Measurements from ENCODE around the gene FARS2. TPM values are rescaled to one million over a fixed set of nuclear protein-coding genes. Genes with fewer than 3 reads are reported as not detected.

FARS2 gene
- total RNA-seq, 1 donor, result 29.8 TPM

DNA sequence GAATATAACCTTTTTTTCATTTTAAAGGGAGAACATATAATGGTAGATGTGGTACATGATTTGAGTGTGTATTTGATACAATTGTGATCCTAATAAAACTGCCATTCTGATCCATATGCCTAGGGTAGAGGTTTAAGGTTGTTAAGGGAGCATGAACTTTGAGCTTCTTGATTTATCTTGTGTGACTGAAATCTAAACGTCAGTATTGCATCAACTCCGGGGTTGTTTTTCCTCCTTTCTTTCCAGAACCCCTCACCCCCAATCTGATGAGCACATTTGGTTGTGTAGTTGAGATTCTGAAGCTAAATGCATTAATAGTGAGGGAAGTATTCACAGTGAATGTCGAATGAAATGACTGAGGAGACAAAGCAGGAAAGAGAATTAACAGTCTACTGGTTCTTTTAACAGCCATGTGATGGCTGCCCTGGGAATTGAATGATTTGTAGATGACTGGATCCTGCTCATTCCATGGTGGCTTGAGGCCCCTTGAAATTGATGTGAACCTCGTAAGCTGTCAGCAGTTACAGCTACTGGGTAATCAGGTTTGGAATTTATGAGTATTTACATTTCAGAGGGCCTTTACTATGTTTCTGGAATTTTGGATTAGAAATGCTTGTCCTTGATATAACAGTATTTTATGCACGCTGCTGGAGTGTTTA is 44.8 kb downstream of the FARS2 start:
- DNase-seq (ENCODE audit: low read depth), result peak; percentile 68
- no peak overlapping the region for H3K4me3 ChIP-seq (ENCODE audit: low read depth, low read length)
- TF ChIP-seq, protein P1, sequence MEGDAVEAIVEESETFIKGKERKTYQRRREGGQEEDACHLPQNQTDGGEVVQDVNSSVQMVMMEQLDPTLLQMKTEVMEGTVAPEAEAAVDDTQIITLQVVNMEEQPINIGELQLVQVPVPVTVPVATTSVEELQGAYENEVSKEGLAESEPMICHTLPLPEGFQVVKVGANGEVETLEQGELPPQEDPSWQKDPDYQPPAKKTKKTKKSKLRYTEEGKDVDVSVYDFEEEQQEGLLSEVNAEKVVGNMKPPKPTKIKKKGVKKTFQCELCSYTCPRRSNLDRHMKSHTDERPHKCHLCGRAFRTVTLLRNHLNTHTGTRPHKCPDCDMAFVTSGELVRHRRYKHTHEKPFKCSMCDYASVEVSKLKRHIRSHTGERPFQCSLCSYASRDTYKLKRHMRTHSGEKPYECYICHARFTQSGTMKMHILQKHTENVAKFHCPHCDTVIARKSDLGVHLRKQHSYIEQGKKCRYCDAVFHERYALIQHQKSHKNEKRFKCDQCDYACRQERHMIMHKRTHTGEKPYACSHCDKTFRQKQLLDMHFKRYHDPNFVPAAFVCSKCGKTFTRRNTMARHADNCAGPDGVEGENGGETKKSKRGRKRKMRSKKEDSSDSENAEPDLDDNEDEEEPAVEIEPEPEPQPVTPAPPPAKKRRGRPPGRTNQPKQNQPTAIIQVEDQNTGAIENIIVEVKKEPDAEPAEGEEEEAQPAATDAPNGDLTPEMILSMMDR (IDR thresholded peaks at IDR 0.05; ENCODE audit: insufficient read depth, low read depth, low read length), result no peak

DNA sequence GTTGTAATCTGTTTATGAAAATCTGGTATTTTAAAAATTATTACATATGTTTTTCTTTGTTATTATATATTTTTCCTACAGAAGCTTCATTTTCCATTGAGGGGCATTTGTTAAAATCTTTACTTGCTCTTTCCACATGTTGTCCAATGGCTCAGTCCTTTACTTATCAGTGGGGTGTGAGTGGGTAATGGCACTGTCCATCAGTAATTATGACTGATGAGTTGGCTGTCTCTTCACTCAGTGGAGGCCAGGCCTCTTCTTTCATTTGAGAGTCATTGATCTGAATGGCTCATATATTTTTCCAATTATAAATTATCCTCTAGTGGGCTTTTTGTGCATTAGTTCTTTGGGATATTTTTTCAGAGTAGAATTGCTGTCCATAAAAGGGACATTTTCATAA is 45.7 kb downstream of the FARS2 start:
- no peak overlapping the region for H3K4me3 ChIP-seq (ENCODE audit: low read depth, low read length)
- no peak for DNase-seq (ENCODE audit: low read depth)
- TF ChIP-seq, protein P1 (IDR thresholded peaks at IDR 0.05; ENCODE audit: insufficient read depth, low read depth, low read length), result no peak

DNA sequence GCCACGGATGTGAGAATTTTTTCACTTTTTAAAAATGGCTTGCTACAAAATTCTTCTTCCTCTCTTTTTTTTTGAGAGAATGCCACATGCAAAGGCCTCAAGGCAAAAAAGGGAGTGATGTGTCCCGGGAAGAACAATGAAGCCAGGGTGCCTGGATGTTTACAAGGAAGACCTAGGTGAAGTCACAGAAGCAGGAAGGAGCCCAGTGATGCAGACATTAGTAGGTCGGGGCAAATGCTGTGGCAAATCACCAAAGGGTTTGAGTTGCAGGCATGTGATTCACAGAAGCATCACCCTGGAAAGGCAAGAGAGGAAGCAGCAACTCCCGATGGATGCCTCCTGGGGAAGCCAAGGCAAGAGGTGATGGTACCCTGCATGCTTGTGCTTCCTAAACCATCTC is 46.8 kb downstream of the FARS2 start:
- no peak for DNase-seq (ENCODE audit: low read depth)
- TF ChIP-seq, protein P1 (IDR thresholded peaks at IDR 0.05; ENCODE audit: insufficient read depth, low read depth, low read length), result no peak
- H3K4me3 ChIP-seq (ENCODE audit: low read depth, low read length), result no peak overlapping the region

DNA sequence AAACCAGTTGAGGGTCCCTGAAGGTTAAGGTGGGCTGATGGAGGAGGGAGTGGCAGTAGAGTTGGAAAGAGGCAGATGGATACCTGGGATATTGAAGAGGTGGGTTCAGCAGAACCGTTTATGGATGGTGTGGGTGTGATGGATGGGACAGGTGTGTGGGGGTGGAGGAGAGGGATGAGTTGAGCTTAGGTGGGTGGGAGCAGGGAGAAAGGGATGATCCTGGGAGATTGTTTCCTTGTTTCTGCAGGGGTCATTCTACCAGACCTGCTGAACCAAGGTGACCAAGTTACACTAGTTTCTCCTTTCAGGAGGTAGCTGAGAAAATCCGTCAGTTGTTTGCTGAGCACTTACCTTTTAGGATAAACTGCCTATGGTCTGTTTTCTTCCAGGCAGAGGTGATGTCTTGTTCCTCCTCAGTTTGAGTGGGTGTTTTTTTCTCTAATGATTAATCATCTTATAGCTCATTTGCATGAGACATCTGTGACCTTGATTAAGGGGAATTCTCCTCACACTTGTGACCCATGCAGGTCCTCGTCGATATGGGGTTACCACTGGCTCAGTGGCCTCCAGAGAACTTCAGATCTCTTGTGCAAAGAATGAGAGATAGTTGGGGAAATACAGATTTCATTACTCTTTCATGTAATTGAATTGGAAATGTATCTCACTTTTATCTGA is 53.0 kb downstream of the FARS2 start:
- no peak for DNase-seq (ENCODE audit: low read depth)
- H3K4me3 ChIP-seq (ENCODE audit: low read depth, low read length), result no peak overlapping the region
- TF ChIP-seq, protein P1 (IDR thresholded peaks at IDR 0.05; ENCODE audit: insufficient read depth, low read depth, low read length), result no peak

DNA sequence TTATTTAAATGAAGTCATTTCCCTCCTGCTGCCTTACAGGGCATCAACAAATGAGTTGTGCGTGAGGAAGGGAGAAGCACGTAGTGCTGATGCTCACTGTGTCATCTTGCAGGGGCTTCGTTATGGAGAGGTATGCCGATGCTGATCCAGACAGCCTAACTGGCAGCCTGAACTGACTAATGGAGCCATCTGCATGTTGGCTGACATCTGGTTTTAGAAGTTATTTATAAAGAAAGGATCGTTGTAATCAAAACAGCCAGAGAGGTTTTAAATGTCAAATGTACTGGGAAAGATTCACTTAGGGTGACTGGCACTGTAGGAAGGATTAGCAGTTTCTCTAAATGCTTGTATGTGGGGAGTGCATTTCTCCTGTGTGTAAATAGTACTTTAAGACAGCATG is 54.6 kb downstream of the FARS2 start:
- no peak overlapping the region for H3K4me3 ChIP-seq (ENCODE audit: low read depth, low read length)
- TF ChIP-seq, protein P1 (IDR thresholded peaks at IDR 0.05; ENCODE audit: insufficient read depth, low read depth, low read length), result no peak
- peak; percentile 40 for DNase-seq (ENCODE audit: low read depth)

DNA sequence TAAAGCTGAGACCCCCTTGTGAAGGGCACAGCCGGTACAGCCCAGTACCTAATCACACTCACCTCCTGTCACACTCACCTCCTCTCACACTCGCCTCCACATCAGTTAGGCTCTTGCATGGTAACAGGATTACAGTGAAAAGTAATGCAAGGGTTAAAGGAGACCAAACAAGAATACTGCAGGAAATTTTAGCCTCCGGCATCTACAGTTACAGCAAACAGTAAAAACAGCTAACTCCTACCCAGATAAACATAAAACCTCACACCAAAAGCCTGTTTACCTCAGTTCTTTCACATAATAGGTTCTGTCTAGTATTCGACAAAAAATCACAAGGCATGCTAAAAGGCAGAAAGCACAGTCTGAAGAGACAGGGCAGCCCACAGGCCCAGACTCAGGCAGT is 55.6 kb downstream of the FARS2 start:
- DNase-seq (ENCODE audit: low read depth), result peak; percentile 30
- H3K4me3 ChIP-seq (ENCODE audit: low read depth, low read length), result no peak overlapping the region
- TF ChIP-seq, protein P1 (IDR thresholded peaks at IDR 0.05; ENCODE audit: insufficient read depth, low read depth, low read length), result no peak

All from fibroblast of villous mesenchyme (primary cell).